Breast epithelium (tissue), 3 donors: ENCODE data around the gene CEP170.
"Not testable (repeated sequence)": the region's sequence is repeated elsewhere in the genome, so short reads cannot be mapped to it uniquely, and the experiment has no call there.

ENCODE experiments used
- CTCF ChIP-seq, 3 donors: fragments of 450-650 bp; IDR thresholded peaks; one replicate each; pipeline ENCODE4 v1.5.1; 2016 to 2017; ENCODE audit warnings: antibody characterized with exemption in 3 of 3, mild to moderate bottlenecking in 3 of 3, moderate library complexity in 3 of 3
- POLR2A ChIP-seq: fragments of 450-650 bp; IDR thresholded peaks from one replicate; pipeline ENCODE4 v1.6.1; 2016; ENCODE audit warnings: antibody characterized with exemption, mild to moderate bottlenecking, moderate library complexity
- POLR2AphosphoS5 ChIP-seq, 3 donors: sonication (generic); formaldehyde crosslinking; IDR thresholded peaks; one replicate each; pipeline ENCODE4 v1.6.1; 2017; ENCODE audit warnings: antibody characterized with exemption in 3 of 3

GRCh38 chr1:243193330-243193729, 61.8 kb downstream of the CEP170 start:
- not testable (repeated sequence) for TF ChIP-seq CTCF (IDR thresholded peaks at IDR 0.05); POLR2A; POLR2AphosphoS5 (IDR thresholded peaks at IDR 0.05)
